ENCODE measurements around the gene ZNF655.
A peak's percentile ranks its signal among the peaks of the same experiment; 100 is the strongest.
"Not testable (repeated sequence)": the region's sequence is repeated elsewhere in the genome, so short reads cannot be mapped to it uniquely, and the experiment has no call there.

Gene ZNF655

DNA sequence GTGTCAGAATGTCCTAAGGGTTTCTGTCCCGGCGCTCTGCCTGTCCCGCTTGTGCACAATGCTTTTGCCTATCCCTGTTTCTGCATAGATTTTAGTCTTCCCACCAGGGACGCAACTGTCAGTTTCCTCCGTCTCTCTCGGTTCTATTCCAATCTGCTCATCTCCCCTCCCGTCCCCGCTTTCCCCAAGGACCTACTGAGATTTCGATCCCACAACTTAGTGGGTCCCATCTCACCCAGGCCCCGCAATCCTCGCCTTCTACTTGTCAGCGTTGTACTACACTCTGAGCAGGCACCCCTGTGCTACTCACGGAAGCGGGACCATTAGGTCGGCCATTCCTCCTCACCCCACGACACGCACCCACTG, 519 bp upstream of the ZNF655 start:
- DNase-seq: no peak
- in situ Hi-C loops (cut with MboI; ENCODE audit: low pct_unique_long_range_greater_than_20kb, low sequenced_read_pairs): no loop called here

DNA sequence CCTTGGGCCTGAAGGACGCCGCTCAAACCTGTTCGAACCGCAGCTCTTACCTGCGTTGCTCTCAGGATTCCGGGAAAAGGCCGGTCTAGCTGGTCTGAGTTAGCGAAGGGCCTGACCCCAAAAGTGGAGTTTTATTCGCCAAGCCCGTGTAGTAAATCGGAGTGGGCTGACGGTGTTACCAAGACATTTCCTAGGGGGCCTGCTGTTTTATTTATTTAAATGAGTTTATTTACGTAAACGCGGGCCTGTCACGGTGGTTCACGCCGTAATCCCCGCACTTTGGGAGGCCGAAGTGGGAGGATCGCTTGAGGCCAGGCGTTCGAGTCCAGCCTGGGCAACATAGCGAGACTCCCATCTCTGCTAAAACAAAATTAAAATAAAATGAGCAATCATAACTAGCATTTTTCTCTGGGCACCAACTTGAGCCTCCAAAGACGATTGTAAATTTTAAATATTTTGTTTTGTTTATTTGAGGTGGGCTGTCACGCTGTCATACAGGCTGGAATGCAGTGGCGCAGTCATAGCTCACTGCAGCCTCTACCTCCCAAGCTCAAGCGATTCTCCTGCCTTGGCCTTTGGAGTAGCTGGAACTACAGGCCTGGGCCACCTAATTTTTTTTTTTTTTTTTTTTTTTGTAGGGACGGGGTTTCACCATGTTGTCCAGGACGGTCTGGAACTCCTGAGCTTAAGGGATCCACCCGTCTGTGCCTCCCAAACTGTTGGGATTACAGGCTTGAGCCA, 903 bp downstream of the ZNF655 start:
- peak; percentile 6 for DNase-seq
- in situ Hi-C loops (cut with MboI; ENCODE audit: low pct_unique_long_range_greater_than_20kb, low sequenced_read_pairs): no loop called here

DNA sequence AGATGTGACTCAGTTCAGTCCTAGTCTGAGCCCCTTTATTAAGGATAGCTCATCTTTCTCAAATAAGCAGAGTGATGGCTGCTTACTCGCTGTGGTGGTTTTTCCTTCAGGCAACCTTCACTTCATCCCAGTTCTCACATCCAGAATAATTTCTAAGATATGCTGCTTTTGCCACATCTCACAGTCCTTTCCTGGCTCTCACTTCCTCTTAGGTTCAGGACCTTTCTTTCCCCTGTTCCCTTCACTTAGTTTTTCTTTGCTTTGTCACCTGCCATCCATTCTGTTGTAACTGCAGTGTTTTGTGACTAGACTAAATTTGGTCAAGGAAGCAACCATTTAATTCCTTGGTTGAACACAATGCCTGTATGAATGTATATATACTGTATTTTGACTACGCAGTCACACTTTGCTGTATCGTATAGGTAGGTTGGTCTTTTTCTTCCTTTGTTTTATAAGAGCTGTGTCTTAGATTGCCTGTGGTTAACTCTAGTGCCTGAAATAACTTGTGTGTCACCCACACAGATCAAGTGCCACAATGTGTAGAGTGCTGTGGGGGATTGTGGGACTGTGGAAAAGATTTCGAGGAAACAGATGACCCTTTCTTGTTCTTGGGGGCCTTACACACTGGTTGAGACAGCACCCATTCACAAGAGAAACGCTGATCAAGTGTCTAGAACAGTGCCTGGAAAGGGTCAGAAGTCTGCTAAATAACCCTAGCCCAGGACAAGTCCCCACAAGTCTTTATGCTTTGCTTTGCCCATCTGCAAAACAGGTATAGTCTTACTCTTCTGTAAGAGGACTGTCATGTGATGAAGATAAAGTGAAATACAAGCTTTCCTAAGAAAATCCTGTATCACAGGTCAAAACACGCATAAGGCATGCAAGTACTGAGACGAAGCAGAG, 2.6 kb downstream of the ZNF655 start:
- in situ Hi-C loops (cut with MboI; ENCODE audit: low pct_unique_long_range_greater_than_20kb, low sequenced_read_pairs): no loop called here

DNA sequence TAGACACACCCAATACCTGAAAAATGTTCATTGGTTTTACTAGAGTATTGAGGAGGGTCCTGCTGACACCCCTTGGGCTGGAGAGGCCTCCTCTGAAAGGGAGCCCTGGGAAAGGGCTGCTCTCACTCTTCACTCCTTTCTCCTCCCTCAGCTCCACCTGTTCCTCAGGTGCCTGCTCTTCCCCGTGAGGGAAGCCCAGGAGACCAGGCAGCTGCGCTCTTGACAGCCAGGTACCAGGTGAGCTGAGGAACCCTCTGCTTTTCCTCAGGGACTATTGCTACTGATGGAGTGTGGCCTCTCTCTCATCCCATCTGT, 3.3 kb downstream of the ZNF655 start:
- in situ Hi-C loops (cut with MboI; ENCODE audit: low pct_unique_long_range_greater_than_20kb, low sequenced_read_pairs): no loop called here
- no peak for DNase-seq

More for the DNA sequence above, 2.6 kb downstream of the ZNF655 start:
- DNase-seq: no peak

DNA sequence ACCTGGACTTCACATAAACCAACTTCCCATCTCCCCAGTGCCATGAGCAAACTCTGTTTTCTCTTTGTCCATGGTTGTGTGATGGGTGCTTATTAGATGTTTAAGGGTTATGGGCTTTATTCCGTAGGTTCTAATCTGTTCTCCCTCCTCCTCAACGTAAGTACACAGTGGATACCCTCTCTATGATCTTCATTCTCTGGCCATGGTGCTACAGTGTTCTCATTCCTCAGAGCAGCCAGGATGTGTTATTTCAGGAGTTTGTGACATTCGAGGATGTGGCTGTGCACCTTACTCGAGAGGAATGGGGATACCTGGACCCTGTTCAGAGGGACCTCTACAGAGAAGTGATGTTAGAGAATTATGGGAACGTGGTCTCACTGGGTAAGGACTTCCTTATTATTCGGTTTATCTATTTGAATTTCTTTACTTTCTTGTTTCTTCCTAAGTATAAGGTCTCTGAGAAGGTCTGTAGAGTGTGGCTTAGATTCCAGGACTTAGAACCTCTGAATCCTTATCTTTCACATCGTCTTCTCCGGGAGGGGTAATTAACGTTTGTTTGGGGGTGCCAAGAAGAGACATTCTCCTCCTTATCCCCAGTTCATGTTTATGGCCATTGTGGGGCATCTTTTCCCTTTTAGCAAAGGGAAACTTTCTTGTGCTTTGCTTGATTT, 3.8 kb downstream of the ZNF655 start:
- in situ Hi-C loops (cut with MboI; ENCODE audit: low pct_unique_long_range_greater_than_20kb, low sequenced_read_pairs): no loop called here
- no peak for DNase-seq

DNA sequence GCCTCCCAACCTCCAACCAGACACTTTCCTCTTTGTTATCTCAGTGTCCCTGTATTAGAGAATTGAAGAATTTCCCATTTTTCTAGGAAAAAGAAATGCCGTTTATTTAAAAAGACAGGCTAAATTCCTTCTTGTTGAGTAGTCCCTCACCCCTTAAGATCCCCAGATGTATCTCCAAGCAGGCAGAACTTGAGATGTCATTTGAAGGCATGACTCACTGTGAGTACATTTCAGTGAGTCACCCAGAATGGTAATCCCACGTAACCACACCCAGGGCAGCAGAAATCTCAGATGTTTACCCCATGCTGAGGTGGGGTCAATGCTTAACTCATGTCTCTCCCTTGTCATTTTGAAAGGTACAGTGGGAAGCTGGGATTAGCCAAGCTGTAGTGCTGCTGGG, 4.4 kb downstream of the ZNF655 start:
- DNase-seq: no peak
- in situ Hi-C loops (cut with MboI; ENCODE audit: low pct_unique_long_range_greater_than_20kb, low sequenced_read_pairs): no loop called here

DNA sequence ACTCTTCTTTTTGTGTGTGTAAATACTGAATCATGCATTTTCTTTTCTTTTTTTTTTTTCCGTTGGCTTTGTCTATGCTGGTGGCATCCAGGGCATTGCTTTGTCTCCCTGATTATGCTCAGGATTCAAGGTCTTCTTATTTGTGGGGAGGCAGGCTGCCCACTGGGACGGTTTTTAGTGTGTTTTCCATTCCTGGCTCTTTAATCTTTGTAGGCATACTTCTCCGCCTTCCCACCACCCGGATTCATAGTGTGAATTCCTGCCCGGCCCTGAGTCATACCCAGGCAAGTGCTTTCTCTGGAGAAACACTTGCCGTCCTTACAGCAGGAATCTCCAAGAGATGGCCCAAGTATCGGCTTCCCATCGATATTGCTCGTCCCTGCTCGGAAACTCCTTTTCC, 5.2 kb downstream of the ZNF655 start:
- in situ Hi-C loops (cut with MboI; ENCODE audit: low pct_unique_long_range_greater_than_20kb, low sequenced_read_pairs): no loop called here
- DNase-seq: no peak

DNA sequence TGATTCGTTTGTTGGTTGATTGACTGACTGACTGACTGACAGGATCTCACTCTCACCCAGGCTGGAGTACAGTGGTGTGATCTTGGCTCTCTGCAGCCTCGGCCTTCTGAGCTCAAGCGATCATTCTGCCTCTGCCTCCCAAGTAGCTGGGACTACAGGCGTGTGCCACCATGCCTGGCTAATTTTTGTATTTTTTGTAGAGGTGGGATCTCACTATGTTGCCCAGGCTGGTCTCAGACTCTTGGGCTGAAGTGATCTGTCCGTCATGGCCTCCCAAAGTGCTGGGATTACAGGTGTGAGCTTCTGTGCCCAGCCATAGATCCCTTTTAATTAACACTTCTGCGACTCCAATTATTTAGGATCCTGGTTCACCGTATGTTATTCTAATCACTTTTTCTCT, 10.3 kb downstream of the ZNF655 start:
- in situ Hi-C loops (cut with MboI; ENCODE audit: low pct_unique_long_range_greater_than_20kb, low sequenced_read_pairs): not testable (repeated sequence)

DNA sequence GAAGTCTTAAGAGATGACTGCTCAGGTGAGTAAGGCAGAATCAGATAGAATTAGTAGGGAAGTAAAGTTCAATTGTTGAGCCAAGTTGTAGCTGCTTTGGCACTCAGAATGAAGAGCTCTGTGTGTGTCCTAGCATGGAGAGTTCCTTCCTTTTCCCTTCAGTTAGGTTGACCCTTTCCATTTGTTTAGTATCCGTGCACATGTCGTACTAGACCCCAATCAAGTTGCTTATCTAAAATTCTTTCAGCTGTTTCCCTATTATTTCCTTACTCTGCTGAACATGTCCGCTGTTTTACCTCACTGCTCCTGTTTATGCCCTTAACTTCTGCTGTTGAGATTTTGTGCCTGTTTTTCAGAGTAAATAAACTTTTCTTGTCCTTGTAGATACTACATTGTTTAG, 13.3 kb downstream of the ZNF655 start:
- in situ Hi-C loops (cut with MboI; ENCODE audit: low pct_unique_long_range_greater_than_20kb, low sequenced_read_pairs): no loop called here
- no peak for DNase-seq

More for the DNA sequence above, 10.3 kb downstream of the ZNF655 start:
- DNase-seq: not testable (repeated sequence)

DNA sequence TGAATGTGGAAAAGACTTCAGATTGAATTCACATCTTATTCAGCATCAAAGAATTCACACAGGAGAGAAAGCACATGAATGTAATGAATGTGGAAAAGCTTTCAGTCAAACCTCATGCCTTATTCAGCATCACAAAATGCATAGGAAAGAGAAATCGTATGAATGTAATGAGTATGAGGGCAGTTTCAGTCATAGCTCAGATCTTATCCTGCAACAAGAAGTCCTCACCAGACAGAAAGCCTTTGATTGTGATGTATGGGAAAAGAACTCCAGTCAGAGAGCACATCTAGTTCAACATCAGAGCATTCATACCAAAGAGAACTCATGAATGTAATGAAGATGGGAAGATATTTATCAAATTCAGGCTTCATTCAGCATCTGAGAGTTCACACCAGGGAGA, 14.8 kb downstream of the ZNF655 start:
- in situ Hi-C loops (cut with MboI; ENCODE audit: low pct_unique_long_range_greater_than_20kb, low sequenced_read_pairs): no loop called here
- no peak for DNase-seq

DNA sequence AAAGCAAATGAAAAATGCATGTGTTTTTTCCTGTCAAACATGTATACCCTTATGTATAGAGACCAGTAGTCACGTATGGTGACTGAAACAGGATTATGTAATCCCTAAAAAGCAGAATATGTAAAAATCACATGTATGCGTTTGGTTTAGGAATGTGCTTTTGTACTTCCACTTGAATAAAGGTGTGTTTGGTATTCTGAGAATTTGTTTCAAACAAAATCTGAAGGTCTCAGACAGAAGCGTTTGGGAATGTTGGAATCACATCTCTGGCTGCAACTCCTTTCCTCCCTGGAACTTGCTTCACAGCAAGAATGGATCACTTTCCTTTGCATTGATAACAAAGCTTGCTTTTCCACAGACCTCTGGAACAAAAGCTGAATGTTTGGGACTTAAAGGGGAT, 17.8 kb downstream of the ZNF655 start:
- no peak for DNase-seq
- in situ Hi-C loops (cut with MboI; ENCODE audit: low pct_unique_long_range_greater_than_20kb, low sequenced_read_pairs): no loop called here

DNA sequence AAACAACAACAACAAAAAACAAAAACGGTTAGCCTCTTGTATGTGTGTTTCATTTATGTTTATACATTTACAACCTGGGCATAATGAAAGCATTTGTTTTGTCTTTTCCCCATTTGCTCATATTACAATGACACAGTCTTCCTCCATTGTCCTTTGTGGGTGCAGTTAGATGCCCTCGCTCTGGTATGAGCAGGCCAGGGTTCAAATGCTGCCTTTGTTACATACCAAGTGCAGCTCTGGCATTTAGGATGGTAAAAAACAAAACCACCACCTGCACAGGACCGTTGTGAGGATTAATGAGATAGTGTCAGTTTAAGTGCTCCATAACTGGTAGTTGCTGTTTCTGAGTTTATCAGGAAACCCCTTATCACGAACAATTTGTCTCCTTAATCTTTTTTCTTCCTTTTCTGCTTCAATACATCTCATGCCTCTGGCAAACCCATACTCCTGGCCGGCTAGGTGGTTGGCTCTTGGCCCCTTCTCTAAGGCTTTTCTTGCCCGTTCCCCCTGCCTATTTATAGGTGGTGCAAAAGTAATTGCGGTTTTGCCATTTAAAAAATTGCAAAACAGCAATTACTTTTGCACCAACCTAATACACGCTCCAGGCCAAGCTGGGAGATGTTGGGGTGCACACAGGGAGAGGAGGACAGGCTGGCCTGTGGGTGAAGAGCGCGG, 21.0 kb downstream of the ZNF655 start:
- in situ Hi-C loops (cut with MboI; ENCODE audit: low pct_unique_long_range_greater_than_20kb, low sequenced_read_pairs): no loop called here
- no peak for DNase-seq

DNA sequence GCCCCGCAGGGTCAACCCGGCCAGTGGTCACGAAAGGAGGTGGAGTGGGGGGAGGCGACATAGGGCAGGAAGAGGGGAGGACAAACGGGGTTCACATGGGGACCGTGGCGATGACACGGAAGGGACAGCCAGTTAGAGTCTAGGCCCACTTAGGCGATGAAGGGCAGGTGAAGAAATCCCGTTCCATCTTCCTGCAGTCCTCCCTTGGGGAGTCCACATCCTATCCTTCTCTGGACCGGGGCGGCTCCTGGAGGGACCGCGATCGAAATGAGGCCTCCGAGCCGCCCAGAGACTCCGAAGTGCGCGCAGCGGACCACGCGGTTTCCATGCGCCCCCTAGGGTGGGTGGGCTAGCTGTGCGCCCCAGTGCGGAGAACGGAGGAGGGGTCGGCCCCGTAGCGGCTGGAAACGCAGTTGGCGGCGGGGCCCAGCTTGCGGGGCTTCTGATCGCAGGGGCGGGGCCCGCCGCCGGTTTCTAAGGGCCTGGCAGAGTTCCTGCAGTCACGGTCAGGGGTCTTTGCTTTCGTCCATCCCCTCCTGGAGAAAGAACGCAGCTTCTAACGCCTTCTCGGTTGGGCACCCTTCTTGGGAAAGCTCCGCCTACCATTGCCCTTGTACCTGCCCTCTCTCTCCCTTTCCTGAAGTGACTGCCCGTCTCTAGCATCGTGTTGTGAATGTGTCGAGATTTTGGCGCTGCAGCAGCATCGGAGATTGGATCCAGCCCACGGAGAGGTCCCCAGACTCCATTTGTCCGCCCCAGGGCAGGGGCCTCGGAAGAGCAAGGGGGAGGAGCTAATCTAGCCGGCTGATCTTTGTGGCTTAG, 21.7 kb downstream of the ZNF655 start:
- in situ Hi-C loops (cut with MboI; ENCODE audit: low pct_unique_long_range_greater_than_20kb, low sequenced_read_pairs): no loop called here
- no peak for DNase-seq

DNA sequence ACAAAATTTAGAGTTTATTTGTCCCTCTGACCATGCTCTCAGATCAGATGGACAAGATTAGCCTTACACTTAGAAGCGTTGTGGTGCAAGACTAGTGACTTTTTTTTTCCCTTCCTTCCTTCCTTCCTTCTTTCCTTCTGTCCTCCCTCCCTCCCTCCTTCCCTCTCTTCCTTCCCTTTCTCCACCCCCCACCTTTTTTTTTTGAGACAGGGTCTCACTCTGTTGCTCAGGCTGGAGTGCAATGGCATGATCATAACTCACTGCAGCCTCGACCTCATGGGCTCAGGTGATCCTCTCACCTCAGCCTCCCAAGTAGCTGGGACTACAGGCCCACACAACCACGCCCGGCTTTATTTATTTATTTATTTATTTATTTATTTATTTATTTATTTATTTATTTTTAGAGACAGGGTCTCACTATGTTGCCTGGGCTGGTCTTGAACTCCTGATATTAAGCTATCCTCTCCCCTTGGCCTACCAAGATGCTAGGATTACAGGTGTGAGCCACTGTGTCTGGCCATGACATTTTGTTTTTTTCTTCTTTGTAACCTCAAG, 22.4 kb downstream of the ZNF655 start:
- DNase-seq; in situ Hi-C loops (cut with MboI; ENCODE audit: low pct_unique_long_range_greater_than_20kb, low sequenced_read_pairs): not testable (repeated sequence)

DNA sequence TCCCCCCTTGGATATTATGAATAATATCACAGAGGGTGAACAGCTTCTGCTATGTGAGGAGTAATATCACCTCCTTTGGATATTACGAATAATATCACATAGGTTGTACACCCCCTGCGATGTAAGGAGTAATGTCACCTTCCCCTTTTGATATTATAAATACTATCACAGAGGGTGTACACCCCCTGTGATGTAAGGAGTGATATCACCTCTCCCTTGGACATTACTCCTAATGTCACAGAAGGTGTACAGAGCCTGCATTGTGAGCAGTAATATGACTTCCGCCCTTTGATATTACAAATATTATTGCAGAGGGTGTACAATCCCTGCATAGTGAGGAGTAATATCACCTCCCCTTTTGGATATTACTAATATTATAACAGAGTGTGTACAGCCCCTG, 30.4 kb downstream of the ZNF655 start:
- DNase-seq: no peak
- in situ Hi-C loops (cut with MboI; ENCODE audit: low pct_unique_long_range_greater_than_20kb, low sequenced_read_pairs): no loop called here

DNA sequence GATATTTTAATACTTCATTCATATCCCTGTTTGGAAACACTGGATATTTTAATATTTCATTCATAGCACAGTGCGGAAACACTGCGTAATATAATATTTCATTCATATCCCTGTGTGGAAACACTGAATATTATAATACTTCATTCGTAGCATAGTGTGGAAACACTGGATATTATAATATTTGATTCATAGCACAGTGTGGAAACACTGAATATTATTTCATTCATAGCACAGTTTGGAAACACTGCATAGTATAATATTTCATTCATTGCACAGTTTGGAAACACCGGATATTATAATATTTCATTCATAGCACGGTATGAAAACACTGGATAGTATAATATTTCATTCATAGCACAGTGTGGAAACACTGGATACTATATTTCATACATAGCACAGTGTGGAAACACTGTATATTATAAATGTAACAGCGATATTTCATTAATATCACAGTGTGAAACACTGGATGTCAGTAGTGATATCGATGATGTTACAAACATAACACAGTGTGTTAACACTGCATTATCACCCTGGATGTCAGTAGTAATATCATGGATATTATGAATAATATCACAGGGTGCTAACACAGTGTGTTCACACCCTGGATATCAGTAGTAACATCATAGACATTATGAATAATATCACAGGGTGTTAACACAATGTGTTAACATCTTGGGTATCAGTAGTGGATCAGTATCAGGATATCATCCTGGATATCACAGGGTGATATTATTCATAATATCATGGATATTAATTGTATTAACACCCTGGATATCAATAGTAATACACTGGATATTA, 36.7 kb downstream of the ZNF655 start:
- DNase-seq: no peak
- in situ Hi-C loops (cut with MboI; ENCODE audit: low pct_unique_long_range_greater_than_20kb, low sequenced_read_pairs): no loop called here

DNA sequence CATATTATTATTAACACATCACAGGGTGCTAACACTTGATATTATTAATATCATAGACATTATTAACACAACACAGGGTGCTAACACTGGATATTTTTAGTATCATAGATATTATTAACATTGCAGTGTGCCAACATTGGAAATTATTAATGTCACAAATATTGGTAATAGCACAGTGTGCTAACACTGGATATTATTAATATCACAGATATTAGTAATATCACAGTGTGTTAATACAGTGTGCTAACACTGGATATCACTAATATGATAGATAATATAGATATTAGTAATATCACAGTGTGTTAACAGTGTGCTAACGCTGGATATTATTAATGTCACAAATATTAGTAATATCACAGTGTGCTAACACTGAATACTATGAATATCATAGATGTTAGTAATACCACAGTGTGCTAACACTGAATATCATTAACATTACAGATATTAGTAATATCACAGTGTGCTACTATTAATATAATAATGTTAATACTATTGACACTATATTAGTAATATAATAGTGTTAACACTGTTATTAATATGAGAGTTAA, 38.0 kb downstream of the ZNF655 start:
- no peak for DNase-seq
- in situ Hi-C loops (cut with MboI; ENCODE audit: low pct_unique_long_range_greater_than_20kb, low sequenced_read_pairs): no loop called here
